HepG2 (cell line): ENCODE results near the gene SRCAP. TPM values are rescaled to one million over a fixed set of nuclear protein-coding genes. Genes with fewer than 3 reads are reported as not detected.

Source experiments
- CBX2 ChIP-seq, 2 experiments: fragments of 200-600 bp in 1 of 2; sonication (generic); formaldehyde crosslinking in 1 of 2; IDR thresholded peaks; 2 replicates each; pipeline versions ENCODE4 v1.7.0 to v1.8.1; 2018 to 2022; ENCODE audit warnings: low read depth in 2 of 2, low read length in 1 of 2, mild to moderate bottlenecking in 1 of 2, missing genetic modification reagents in 1 of 2
- CSRNP1 ChIP-seq: sonication (generic); formaldehyde crosslinking; IDR thresholded peaks from 2 replicates; pipeline ENCODE4 v1.8.1; 2023; ENCODE audit warnings: mild to moderate bottlenecking, missing genetic modification reagents
- FOXO1 ChIP-seq: sonication (generic); formaldehyde crosslinking; IDR thresholded peaks from 2 replicates; pipeline ENCODE4 v1.4.0; 2020; ENCODE audit warnings: missing genetic modification reagents
- ISL2 ChIP-seq: sonication (generic); formaldehyde crosslinking; IDR thresholded peaks from 2 replicates; pipeline ENCODE4 v1.5.0; 2020; ENCODE audit warnings: missing genetic modification reagents
- JARID2 ChIP-seq: sonication (generic); formaldehyde crosslinking; IDR thresholded peaks from 2 replicates; pipeline ENCODE4 v1.8.1; 2023; ENCODE audit warnings: missing genetic modification reagents, inconsistent platforms; ENCODE audit not compliant: insufficient replicate concordance
- KLF11 ChIP-seq: IDR thresholded peaks from 2 replicates; pipeline ENCODE4 v1.6.1; 2016; ENCODE audit warnings: missing compliant biosample characterization
- RBFOX2 ChIP-seq: fragments of 200-400 bp; formaldehyde crosslinking; IDR thresholded peaks from 2 replicates; pipeline ENCODE4 v1.6.1; 2017; ENCODE audit warnings: low read depth, mild to moderate bottlenecking, low read length
- SIN3A ChIP-seq: IDR thresholded peaks from 2 replicates; pipeline ENCODE4 v1.6.1; 2011; ENCODE audit warnings: low read depth, mild to moderate bottlenecking, control low read depth, low read length, borderline replicate concordance
- ZNF263 ChIP-seq: sonication (generic); formaldehyde crosslinking; IDR thresholded peaks from 2 replicates; pipeline ENCODE4 v1.4.0; 2020; ENCODE audit warnings: missing genetic modification reagents
- ZNF280D ChIP-seq: sonication (generic); formaldehyde crosslinking; IDR thresholded peaks from 2 replicates; pipeline ENCODE4 v1.5.1; 2020; ENCODE audit warnings: mild to moderate bottlenecking, missing genetic modification reagents
- ZNF407 ChIP-seq: sonication (generic); formaldehyde crosslinking; IDR thresholded peaks from one replicate; pipeline ENCODE4 v1.5.1; 2020; ENCODE audit warnings: mild to moderate bottlenecking, missing genetic modification reagents; ENCODE audit errors: not compliant biosample characterization
- ZNF552 ChIP-seq: sonication (generic); formaldehyde crosslinking; IDR thresholded peaks from 2 replicates; pipeline ENCODE4 v1.9.0; 2022; ENCODE audit warnings: missing genetic modification reagents, mild to moderate bottlenecking, borderline replicate concordance
- ZNF563 ChIP-seq: sonication (generic); formaldehyde crosslinking; IDR thresholded peaks from 2 replicates; pipeline ENCODE4 v1.8.0; 2022; ENCODE audit warnings: mild to moderate bottlenecking, moderate library complexity, missing genetic modification reagents
- ZNF564 ChIP-seq: sonication (generic); formaldehyde crosslinking; IDR thresholded peaks from 2 replicates; pipeline ENCODE4 v1.8.1; 2023; ENCODE audit warnings: mild to moderate bottlenecking, missing genetic modification reagents
- ZSCAN25 ChIP-seq: sonication (generic); formaldehyde crosslinking; IDR thresholded peaks from 2 replicates; pipeline ENCODE4 v1.8.0; 2022; ENCODE audit warnings: mild to moderate bottlenecking, missing genetic modification reagents
- polyA plus RNA-seq, 8 experiments: library from polyadenylated mRNA; depleted of rRNA in 3 of 8; stranded (reverse) in 7 of 8; unstranded in 1 of 8; fragments of >200 nt; fragmentation: Illumina TruSeq in 4 of 8; extraction: Trizol in 4 of 8; gene quantifications; 2 replicates each; pipeline versions ENCODE4 v1.2.1 to v1.2.3, GENCODE V29; 2011 to 2016; ENCODE audit warnings: low read depth in 4 of 8, missing spikeins in 1 of 8, mixed read lengths in 1 of 8; ENCODE audit not compliant: insufficient read depth in 1 of 8
- total RNA-seq, 5 experiments: library from RNA; depleted of rRNA; stranded (reverse); fragments of >200 nt; fragmentation: Illumina TruSeq; extraction: Trizol; gene quantifications; 2 replicates each; pipeline ENCODE4 v1.2.3, GENCODE V29; 2016; ENCODE audit warnings: low read depth in 1 of 5

The SRCAP gene
- total and polyA plus RNA-seq, 2 of the 13 experiments (the other 11 are each of a cell fraction or from before 2014, with no cell fraction given), result 4.9 to 9.0 TPM

GRCh38 chr16:30761427-30761927, 62.5 kb downstream of the SRCAP start (continued):
- TF ChIP-seq KLF11 (CRISPR knock-in tag), result no peak
- TF ChIP-seq FOXO1, result no peak
- TF ChIP-seq CSRNP1 (CRISPR knock-in tag), result peak; percentile 25; the same call in 1 of the 2 replicates
- TF ChIP-seq SIN3A, result no peak
- TF ChIP-seq JARID2, result peak; percentile 8
- no peak for TF ChIP-seq CBX2 (IDR thresholded peaks at IDR 0.05; ENCODE audit: low read depth, low read length)
- TF ChIP-seq CBX2 (CRISPR knock-in tag; IDR thresholded peaks at IDR 0.05; ENCODE audit: low read depth), result 0 out of 2 replicates have a peak, but pooled peaks have one; percentile 62
- peak; percentile 57; the same call in 1 of the 2 replicates for TF ChIP-seq ZNF263 (CRISPR knock-in tag)
- no peak for TF ChIP-seq ZNF564 (CRISPR knock-in tag)
- TF ChIP-seq ISL2, result no peak
- no peak for TF ChIP-seq RBFOX2
- TF ChIP-seq ZNF552, result peak; percentile 51
- peak; percentile 20 for TF ChIP-seq ZNF407 (CRISPR knock-in tag)
- no peak for TF ChIP-seq ZNF280D (CRISPR knock-in tag)
- no peak for TF ChIP-seq ZSCAN25 (CRISPR knock-in tag)
- no peak for TF ChIP-seq ZNF563 (CRISPR knock-in tag)
